Measurements from ENCODE around the gene AMZ1.

GRCh38 chr7:2732388-2732787 lies 44.4 kb downstream of the AMZ1 start:
- TF ChIP-seq EZH2 (IDR thresholded peaks at IDR 0.05; ENCODE audit: borderline replicate concordance, low read depth, low read length, severe bottlenecking): no peak
- no peak for TF ChIP-seq CTCF (IDR thresholded peaks at IDR 0.05; ENCODE audit: borderline replicate concordance, extremely low read depth, low read length, poor library complexity, severe bottlenecking)
